H1 (cell line): ENCODE measurements around the gene UBE2F. TPM values are rescaled to one million over a fixed set of nuclear protein-coding genes. Genes with fewer than 3 reads are reported as not detected.

ENCODE experiments used
- BRCA1 ChIP-seq: IDR thresholded peaks from 2 replicates; pipeline ENCODE4 v1.6.1; 2012; ENCODE audit warnings: low read depth, low read length, improper control_type of control experiment
- CHD2 ChIP-seq: IDR thresholded peaks from 2 replicates; pipeline ENCODE4 v1.6.1; 2012; ENCODE audit warnings: low read length, improper control_type of control experiment
- CHD7 ChIP-seq: fragments of 300-600 bp; sonication (generic); IDR thresholded peaks from 2 replicates; pipeline ENCODE4 v1.7.1; 2012; ENCODE audit warnings: low read length, moderate library complexity, mild to moderate bottlenecking, inconsistent platforms; ENCODE audit not compliant: insufficient replicate concordance
- HDAC2 ChIP-seq, 2 experiments: fragments of 300-600 bp in 1 of 2; sonication (generic) in 1 of 2; IDR thresholded peaks; 2 replicates each; pipeline ENCODE4 v1.6.1; 2011 to 2012; ENCODE audit warnings: low read depth in 2 of 2, low read length in 2 of 2, mild to moderate bottlenecking in 2 of 2, moderate library complexity in 2 of 2, borderline replicate concordance in 1 of 2, inconsistent platforms in 1 of 2
- JUND ChIP-seq: IDR thresholded peaks from 2 replicates; pipeline ENCODE4 v1.6.1; 2011; ENCODE audit warnings: mild to moderate bottlenecking, improper control_type of control experiment, low read length
- POU5F1 ChIP-seq: IDR thresholded peaks from 2 replicates; pipeline ENCODE4 v1.6.1; 2011; ENCODE audit warnings: low read depth, mild to moderate bottlenecking, low read length, moderate library complexity
- SIX5 ChIP-seq: IDR thresholded peaks from 2 replicates; pipeline ENCODE4 v1.6.1; 2011; ENCODE audit warnings: mild to moderate bottlenecking, low read depth, low read length
- TAF1 ChIP-seq: IDR thresholded peaks from 2 replicates; pipeline ENCODE4 v1.6.1; 2011; ENCODE audit warnings: mild to moderate bottlenecking, low read depth, low read length
- polyA plus RNA-seq, 7 experiments: library from polyadenylated mRNA; depleted of rRNA in 3 of 7; stranded (reverse) in 5 of 7; unstranded in 2 of 7; fragments of >200 nt in 5 of 7; fragments of 200-250 nt in 2 of 7; gene quantifications; 1 replicate in 5 of 7; 2 replicates in 1 of 7; 4 replicates in 1 of 7; pipeline versions ENCODE4 v1.2.1 to v1.2.3, GENCODE V29; 2011 to 2013; ENCODE audit warnings: missing spikeins in 2 of 7, mixed read lengths in 2 of 7
- total RNA-seq: library from RNA; stranded (reverse); fragmentation: NEBNext Ultra II Directional; extraction: Animal tissue kit (Norgen Biotek cat#: 25700); gene quantifications from 2 replicates; pipeline ENCODE4 v1.2.1, GENCODE V29; 2021
- TF ChIP-seq, protein P1 (sequence below): IDR thresholded peaks from 2 replicates; pipeline ENCODE4 v1.6.1; 2011; ENCODE audit warnings: low read depth, mild to moderate bottlenecking, low read length; ENCODE audit not compliant: insufficient read depth

The UBE2F gene
- total and polyA plus RNA-seq, 2 of the 8 experiments (the other 6 are each of a cell fraction or from before 2014, with no cell fraction given): 43.3 to 59.8 TPM

- TF ChIP-seq CHD7 (no peak), POU5F1 (no peak), JUND (no peak), BRCA1 (no peak), HDAC2 (IDR thresholded peaks at IDR 0.05; ENCODE audit: borderline replicate concordance in 1 of 2, low read depth in 2 of 2, low read length in 2 of 2) (no peak), TAF1 (peak; percentile 49; the same call in 1 of the 2 replicates), SIX5 (no peak), CHD2 (peak; percentile 62)
- TF ChIP-seq, protein P1, sequence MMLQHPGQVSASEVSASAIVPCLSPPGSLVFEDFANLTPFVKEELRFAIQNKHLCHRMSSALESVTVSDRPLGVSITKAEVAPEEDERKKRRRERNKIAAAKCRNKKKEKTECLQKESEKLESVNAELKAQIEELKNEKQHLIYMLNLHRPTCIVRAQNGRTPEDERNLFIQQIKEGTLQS: no peak
These were observed at the start of gene UBE2F (continued) for GRCh38 chr2:237966565-237967462.
